GM18909 (cell line): ENCODE results near the gene RBP3.

Experiments
- ATAC-seq: cut with Tn5 transposase; IDR thresholded peaks from one replicate; pipeline ENCODE4 v1.9.1; 2021; ENCODE audit warnings: mild to moderate bottlenecking; ENCODE audit not compliant: unreplicated experiment, poor library complexity

RBP3 gene

GRCh38 chr10:47354165-47354564, 6.0 kb downstream of the RBP3 start:
- no peak for ATAC-seq

- ATAC-seq: no peak
Observed at GRCh38 chr10:47354900-47355299, 6.7 kb downstream of the RBP3 start.

- no peak for ATAC-seq
Observed at GRCh38 chr10:47356708-47357107, 8.5 kb downstream of the RBP3 start.

GRCh38 chr10:47357131-47357582, 9.0 kb downstream of the RBP3 start:
- ATAC-seq: no peak

GRCh38 chr10:47357911-47358310, 9.7 kb downstream of the RBP3 start:
- ATAC-seq: no peak

- ATAC-seq: no peak
Observed at GRCh38 chr10:47358457-47358856, 10.3 kb downstream of the RBP3 start.

GRCh38 chr10:47359101-47359500, 10.9 kb downstream of the RBP3 start:
- ATAC-seq: no peak

GRCh38 chr10:47359626-47360418, 11.7 kb downstream of the RBP3 start:
- no peak for ATAC-seq

GRCh38 chr10:47360419-47361040, 12.4 kb downstream of the RBP3 start:
- ATAC-seq: no peak

GRCh38 chr10:47361293-47361692, 13.1 kb downstream of the RBP3 start:
- no peak for ATAC-seq

GRCh38 chr10:47362199-47362598, 14.0 kb downstream of the RBP3 start:
- ATAC-seq: no peak

GRCh38 chr10:47363781-47364180, 15.6 kb downstream of the RBP3 start:
- ATAC-seq: no peak

- no peak for ATAC-seq
Observed at GRCh38 chr10:47364366-47364765, 16.2 kb downstream of the RBP3 start.

- no peak for ATAC-seq
Observed at GRCh38 chr10:47364911-47365310, 16.7 kb downstream of the RBP3 start.

GRCh38 chr10:47365431-47366180, 17.4 kb downstream of the RBP3 start:
- ATAC-seq: no peak

GRCh38 chr10:47366181-47366631, 18.0 kb downstream of the RBP3 start:
- no peak for ATAC-seq

GRCh38 chr10:47366731-47367460, 18.7 kb downstream of the RBP3 start:
- no peak for ATAC-seq

GRCh38 chr10:47367646-47368045, 19.5 kb downstream of the RBP3 start:
- no peak for ATAC-seq

GRCh38 chr10:47368431-47369180, 20.4 kb downstream of the RBP3 start:
- ATAC-seq: no peak
